A549 (cell line): ENCODE measurements around the gene CBARP. TPM values are rescaled to one million over a fixed set of nuclear protein-coding genes. Genes with fewer than 3 reads are reported as not detected.
"Not testable (repeated sequence)": the region's sequence is repeated elsewhere in the genome, so short reads cannot be mapped to it uniquely, and the experiment has no call there.

Experiments
- ATAC-seq, 2 experiments: fragments of 200-7000 bp in 1 of 2; fragments of >200 bp in 1 of 2; cut with Nextera tagmentation in 1 of 2; cut with Tn5 transposase in 1 of 2; 3 replicates each; pipeline versions ENCODE4 v1.8.0 to v1.9.1; 2018 to 2020; ENCODE audit warnings: mild to moderate bottlenecking in 1 of 2, moderate library complexity in 1 of 2
- CTCF ChIA-PET: fragments of 300-600 bp; sonication (Branson Sonifier 250); formaldehyde crosslinking; extraction: SDS; loops from one replicate; lab custom pipeline; 2021; ENCODE audit warnings: antibody characterized with exemption, inconsistent platforms; lab: Yijun Ruan, JAX
- POLR2A ChIA-PET: fragments of 350-600 bp; formaldehyde crosslinking; extraction: SDS; loops from one replicate; lab custom pipeline; 2021; ENCODE audit warnings: antibody characterized with exemption, inconsistent platforms; lab: Yijun Ruan, JAX
- DNase-seq, 2 experiments: peaks; one replicate each; pipeline versions ENCODE4 v3.0.0 to v3.0.0-alpha.2; 2011 to 2016; ENCODE audit warnings: low read depth in 1 of 2, low spot score in 1 of 2
- FAIRE-seq: peaks from 2 replicates; lab custom pipeline; 2011; peaks lifted over from hg19 to GRCh38; lab: Jason Lieb, UNC
- H3K27ac ChIP-seq, 2 experiments: fragments of >200 bp; sonication (Bioruptor Twin); formaldehyde crosslinking; 3 replicates each; pipeline ENCODE4 v1.5.1; 2016 to 2017
- H3K4me1 ChIP-seq: fragments of >200 bp; sonication (Bioruptor Twin); formaldehyde crosslinking; 3 replicates; pipeline ENCODE4 v1.6.1; 2016
- H3K4me2 ChIP-seq: fragments of >200 bp; sonication (Bioruptor Twin); formaldehyde crosslinking; 3 replicates; pipeline ENCODE4 v1.6.1; 2016
- H3K4me3 ChIP-seq: fragments of >200 bp; sonication (Bioruptor Twin); formaldehyde crosslinking; 3 replicates; pipeline ENCODE4 v1.5.1; 2016
- H3K9me3 ChIP-seq: fragments of >200 bp; sonication (Bioruptor Twin); formaldehyde crosslinking; 3 replicates; pipeline ENCODE4 v1.6.1; 2016
- CTCF ChIP-seq: fragments of >200 bp; sonication (Bioruptor Twin); formaldehyde crosslinking; IDR thresholded peaks from 3 replicates; pipeline ENCODE4 v1.5.1; 2016
- FOSL2 ChIP-seq, 2 experiments: fragments of 450-650 bp in 1 of 2; fragments of >200 bp in 1 of 2; sonication (Bioruptor Twin) in 1 of 2; formaldehyde crosslinking; IDR thresholded peaks; 2 replicates each; pipeline versions ENCODE4 v1.5.0 to v1.6.1; 2016 to 2020; ENCODE audit warnings: mild to moderate bottlenecking in 1 of 2, moderate library complexity in 1 of 2
- GATA3 ChIP-seq: IDR thresholded peaks from 2 replicates; pipeline ENCODE4 v1.6.1; 2012; ENCODE audit warnings: borderline replicate concordance
- HDAC2 ChIP-seq: fragments of 200-600 bp; sonication (generic); IDR thresholded peaks from 2 replicates; pipeline ENCODE4 v1.6.1; 2016
- HOXA7 ChIP-seq: fragments of 250-450 bp; sonication (Bioruptor Pico); IDR thresholded peaks from 2 replicates; pipeline ENCODE4 v1.5.0; 2020; ENCODE audit warnings: mild to moderate bottlenecking, moderate library complexity
- JUN ChIP-seq, 2 experiments: fragments of >200 bp; sonication (Bioruptor Twin); formaldehyde crosslinking; IDR thresholded peaks; 2 replicates in 1 of 2; 3 replicates in 1 of 2; pipeline ENCODE4 v1.6.1; 2016 to 2017
- KDM1A ChIP-seq: fragments of 200-600 bp; sonication (generic); IDR thresholded peaks from 2 replicates; pipeline ENCODE4 v1.6.1; 2016; ENCODE audit warnings: low read depth, mild to moderate bottlenecking
- MAFK ChIP-seq: fragments of 450-650 bp; IDR thresholded peaks from 2 replicates; pipeline ENCODE4 v1.6.1; 2014; ENCODE audit not compliant: partially characterized antibody
- PHF8 ChIP-seq: fragments of 200-600 bp; sonication (generic); IDR thresholded peaks from 2 replicates; pipeline ENCODE4 v1.6.1; 2016; ENCODE audit warnings: low read depth, mild to moderate bottlenecking, antibody characterized with exemption, moderate library complexity, borderline replicate concordance
- POLR2A ChIP-seq: IDR thresholded peaks from 2 replicates; pipeline ENCODE4 v1.6.1; 2012; ENCODE audit warnings: mild to moderate bottlenecking, low read length
- TFCP2L1 ChIP-seq: fragments of 250-450 bp; sonication (Bioruptor Pico); IDR thresholded peaks from 2 replicates; pipeline ENCODE4 v1.5.0; 2021; ENCODE audit warnings: mild to moderate bottlenecking
- WGBS: methylation state at CpG from one replicate; pipeline ENCODE4 v1.1.6; 2017; ENCODE audit errors: missing lambda C conversion rate; 5-methylcytosine and 5-hydroxymethylcytosine counted together
- polyA plus RNA-seq, 4 experiments: library from polyadenylated mRNA; depleted of rRNA in 3 of 4; stranded (reverse); fragments of >200 nt; fragmentation: RNase III in 1 of 4; extraction: RNeasy Plus Mini Kit Qiagen cat#74134 plus additional on column Dnase treatment in 1 of 4; gene quantifications; 2 replicates in 3 of 4; 3 replicates in 1 of 4; pipeline ENCODE4 v1.2.3, GENCODE V29; 2011 to 2017
- TF ChIP-seq, protein P1 (sequence below): fragments of >200 bp; sonication (Bioruptor Twin); formaldehyde crosslinking; IDR thresholded peaks from 3 replicates; pipeline ENCODE4 v1.6.1; 2016
- TF ChIP-seq, protein P2 (sequence below): IDR thresholded peaks from 2 replicates; pipeline ENCODE4 v1.6.1; 2012
- TF ChIP-seq, protein P3 (sequence below): IDR thresholded peaks from 2 replicates; pipeline ENCODE4 v1.6.1; 2012

Gene CBARP
- polyA plus RNA-seq, 2 of the 4 experiments (the other 2 are of a cell fraction) = 0.19 to 2.0 TPM

DNA sequence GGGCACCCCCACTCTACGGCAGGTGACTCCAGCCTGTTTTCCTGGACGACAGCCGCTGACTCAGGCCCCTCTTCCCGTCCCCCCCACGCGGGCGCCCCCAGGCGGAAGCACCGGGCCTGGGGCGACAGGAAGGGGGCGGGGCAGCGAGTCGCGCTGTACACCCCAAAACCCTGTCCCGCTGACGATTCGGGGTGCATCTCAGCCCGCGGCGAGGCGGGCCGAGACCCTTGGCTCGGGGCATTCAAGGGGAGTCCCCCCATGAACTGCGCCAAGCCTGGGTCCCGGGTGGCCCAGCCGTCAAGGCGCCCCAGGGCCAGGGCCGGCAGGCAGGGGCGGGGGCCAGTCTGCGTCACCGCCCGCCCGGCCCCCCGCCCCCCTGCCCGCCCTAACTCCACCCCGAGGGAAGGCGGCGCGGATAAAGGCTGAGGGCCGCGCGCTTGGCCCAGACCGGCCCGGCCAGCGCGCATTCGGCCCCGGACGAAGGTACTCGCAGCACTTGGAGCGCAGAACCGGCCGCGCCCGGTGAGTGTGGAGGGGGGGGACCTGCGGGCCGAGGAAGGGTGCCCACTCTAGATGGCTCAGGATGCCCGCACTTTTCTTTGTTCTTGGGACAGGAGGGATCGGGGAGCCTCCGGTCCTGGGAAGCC, 10.5 kb upstream of the CBARP start, which contains the start of gene MIDN:
Gene MIDN (plus strand): TSS at position 445 of the 647 bp plus-strand sequence. CDS start 1,714 bp downstream, outside the sequence.
- ATAC-seq = peak; percentile 7 to 42
- Histone ChIP-seq H3K4me1 (peaks cover 41% of the 10 kb centered on the region), H3K9me3 (no peaks in the 10 kb centered on the region), H3K27ac (peak within 1 kb of the TSS; percentile 93 to 100), H3K4me3 (peak within 1 kb of the TSS; percentile 97), H3K4me2 (peak within 1 kb of the TSS; percentile 84)
- DNase-seq = peak in 1 of 2 experiments; percentile 88
- POLR2A ChIA-PET = interaction anchor here (1.0 kb wide), 2 partner anchors 18 to 21 kb away, joined by 4 to 14 read pairs; no protein-coding TSS in a partner anchor
- CTCF ChIA-PET = interaction anchor here (1.0 kb wide), 1 partner anchor 18 kb away, joined by 8 read pairs; no protein-coding TSS in a partner anchor
- 0% methylated on average over 14 of the region's 60 CpGs for WGBS
- TF ChIP-seq JUN (IDR thresholded peaks at IDR 0.05) (peak; percentile 87 to 90), HDAC2 (no peak), PHF8 (peak; percentile 92), CTCF (peak; percentile 35; the same call in 1 of the 3 replicates), FOSL2 (IDR thresholded peaks at IDR 0.05) (no peak), FOSL2 (CRISPR knock-in tag; IDR thresholded peaks at IDR 0.05) (peak; percentile 63), TFCP2L1 (no peak; the same call in 1 of the 2 replicates), GATA3 (peak; percentile 10; the same call in 1 of the 2 replicates), POLR2A (peak; percentile 93), KDM1A (no peak), HOXA7 (0 out of 2 replicates have a peak, but pooled peaks have one; percentile 60), MAFK (peak; percentile 27)
- TF ChIP-seq, protein P1, sequence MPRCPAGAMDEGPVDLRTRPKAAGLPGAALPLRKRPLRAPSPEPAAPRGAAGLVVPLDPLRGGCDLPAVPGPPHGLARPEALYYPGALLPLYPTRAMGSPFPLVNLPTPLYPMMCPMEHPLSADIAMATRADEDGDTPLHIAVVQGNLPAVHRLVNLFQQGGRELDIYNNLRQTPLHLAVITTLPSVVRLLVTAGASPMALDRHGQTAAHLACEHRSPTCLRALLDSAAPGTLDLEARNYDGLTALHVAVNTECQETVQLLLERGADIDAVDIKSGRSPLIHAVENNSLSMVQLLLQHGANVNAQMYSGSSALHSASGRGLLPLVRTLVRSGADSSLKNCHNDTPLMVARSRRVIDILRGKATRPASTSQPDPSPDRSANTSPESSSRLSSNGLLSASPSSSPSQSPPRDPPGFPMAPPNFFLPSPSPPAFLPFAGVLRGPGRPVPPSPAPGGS = peak; percentile 87; the same call in 2 of the 3 replicates
- TF ChIP-seq, protein P2, sequence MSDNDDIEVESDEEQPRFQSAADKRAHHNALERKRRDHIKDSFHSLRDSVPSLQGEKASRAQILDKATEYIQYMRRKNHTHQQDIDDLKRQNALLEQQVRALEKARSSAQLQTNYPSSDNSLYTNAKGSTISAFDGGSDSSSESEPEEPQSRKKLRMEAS = peak; percentile 40; the same call in 1 of the 2 replicates
- FAIRE-seq = no peak

- ATAC-seq = peak in 1 of 2 experiments; percentile 4; a peak in 2 of 6 replicates
- WGBS = 88% methylated on average over 4 of the region's 8 CpGs
- H3K9me3 ChIP-seq = no peaks in the 10 kb centered on the region
- H3K4me3 ChIP-seq = peak overlapping the region; percentile 97; the same call in 1 of the 3 replicates
- TF ChIP-seq, protein P3, sequence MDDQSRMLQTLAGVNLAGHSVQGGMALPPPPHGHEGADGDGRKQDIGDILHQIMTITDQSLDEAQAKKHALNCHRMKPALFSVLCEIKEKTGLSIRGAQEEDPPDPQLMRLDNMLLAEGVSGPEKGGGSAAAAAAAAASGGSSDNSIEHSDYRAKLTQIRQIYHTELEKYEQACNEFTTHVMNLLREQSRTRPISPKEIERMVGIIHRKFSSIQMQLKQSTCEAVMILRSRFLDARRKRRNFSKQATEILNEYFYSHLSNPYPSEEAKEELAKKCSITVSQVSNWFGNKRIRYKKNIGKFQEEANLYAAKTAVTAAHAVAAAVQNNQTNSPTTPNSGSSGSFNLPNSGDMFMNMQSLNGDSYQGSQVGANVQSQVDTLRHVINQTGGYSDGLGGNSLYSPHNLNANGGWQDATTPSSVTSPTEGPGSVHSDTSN = no peak; the same call in 1 of the 2 replicates
- TF ChIP-seq KDM1A = peak; percentile 83; the same call in 1 of the 2 replicates
- H3K27ac ChIP-seq = peak overlapping the region; percentile 93 to 100
- H3K4me1 ChIP-seq = peaks cover 45% of the 10 kb centered on the region
- ChIA-PET CTCF (interaction anchor here (7.5 kb wide), 1 partner anchor 13 kb away, joined by 500 read pairs; the partner anchor contains the start of gene CIRBP), POLR2A (no interaction called here)
- H3K4me2 ChIP-seq = peak overlapping the region; percentile 84
- no peak for FAIRE-seq
- no peak for DNase-seq
These were observed 9.9 kb upstream of the CBARP start for GRCh38 chr19:1247748-1248138.

DNA sequence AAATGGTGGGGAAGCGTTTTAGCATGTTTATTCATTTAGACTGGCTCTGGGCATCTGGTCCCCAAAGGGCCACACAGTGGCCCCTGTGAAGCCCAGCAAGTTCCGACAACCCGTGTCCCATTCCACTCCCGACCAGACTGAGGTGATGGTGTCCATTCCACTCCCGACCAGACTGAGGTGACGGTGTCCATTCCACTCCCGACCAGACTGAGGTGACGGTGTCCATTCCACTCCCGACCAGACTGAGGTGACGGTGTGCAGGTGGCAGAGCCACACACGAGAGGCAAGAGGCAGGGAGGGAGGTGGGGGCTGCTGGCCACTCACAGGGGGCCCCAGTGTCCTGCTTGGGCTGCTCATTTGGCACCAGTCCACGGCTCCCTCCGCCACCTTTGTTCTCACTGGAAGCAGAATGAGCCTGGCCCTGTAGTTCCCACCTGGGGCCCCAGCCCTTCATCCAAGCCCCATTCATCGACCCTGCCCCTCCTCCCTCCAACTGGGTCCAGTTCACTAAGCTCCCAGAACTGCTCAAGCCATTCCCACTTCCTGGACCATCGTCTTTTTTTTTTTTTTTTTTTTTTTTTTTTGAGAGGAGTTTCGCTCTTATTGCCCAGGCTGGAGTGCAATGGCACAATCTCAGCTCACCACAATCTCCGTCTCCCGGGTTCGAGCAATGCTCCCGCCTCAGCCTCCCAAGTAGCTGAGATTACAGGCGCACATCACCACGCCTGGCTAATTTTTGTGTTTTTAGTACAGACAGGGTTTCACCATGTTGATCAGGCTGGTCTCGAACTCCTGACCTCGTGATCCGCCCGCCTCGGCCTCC, 8.7 kb upstream of the CBARP start:
- FAIRE-seq, ATAC-seq, DNase-seq, H3K9me3 ChIP-seq, H3K4me3 ChIP-seq: not testable (repeated sequence)
- POLR2A ChIA-PET = interaction anchor here (0.6 to 4.5 kb wide), 2 partner anchors 20 to 23 kb away, joined by 3 to 98 read pairs; partner anchors contain the start of gene CIRBP
- WGBS = 87% methylated on average over 22 of the region's 27 CpGs
- Histone ChIP-seq H3K4me1 (peaks cover 50% of the 10 kb centered on the region), H3K4me2 (peak overlapping the region; percentile 86; the same call in 2 of the 3 replicates), H3K27ac (peak overlapping the region; percentile 30 to 91; a peak in 4 of 6 replicates)
- CTCF ChIA-PET = interaction anchor here (0.5 to 7.5 kb wide), 2 partner anchors 14 to 42 kb away, joined by 3 to 500 read pairs; partner anchors contain the start of gene CIRBP
